SK-N-SH treated with all-trans-retinoic acid at 6 μM for 48 hours (cell line): ENCODE measurements around the gene HOATZ.

ENCODE experiments used
- ZNF70 ChIP-seq: fragments of 450-650 bp; formaldehyde crosslinking; IDR thresholded peaks from 2 replicates; pipeline ENCODE4 v1.5.0; 2020; ENCODE audit warnings: mild to moderate bottlenecking, moderate library complexity
- ZNF8 ChIP-seq: fragments of 450-650 bp; formaldehyde crosslinking; IDR thresholded peaks from 2 replicates; pipeline ENCODE4 v1.5.0; 2020; ENCODE audit warnings: mild to moderate bottlenecking, moderate library complexity
- TF ChIP-seq, protein P1 (sequence below): fragments of 250-450 bp; sonication (Bioruptor Pico); IDR thresholded peaks from 2 replicates; pipeline ENCODE4 v1.5.1; 2021; ENCODE audit warnings: mild to moderate bottlenecking, moderate library complexity
- TF ChIP-seq, protein P2 (sequence below): fragments of 250-450 bp; sonication (Bioruptor Pico); IDR thresholded peaks from 2 replicates; pipeline ENCODE4 v1.5.0; 2020; ENCODE audit warnings: mild to moderate bottlenecking, moderate library complexity

DNA sequence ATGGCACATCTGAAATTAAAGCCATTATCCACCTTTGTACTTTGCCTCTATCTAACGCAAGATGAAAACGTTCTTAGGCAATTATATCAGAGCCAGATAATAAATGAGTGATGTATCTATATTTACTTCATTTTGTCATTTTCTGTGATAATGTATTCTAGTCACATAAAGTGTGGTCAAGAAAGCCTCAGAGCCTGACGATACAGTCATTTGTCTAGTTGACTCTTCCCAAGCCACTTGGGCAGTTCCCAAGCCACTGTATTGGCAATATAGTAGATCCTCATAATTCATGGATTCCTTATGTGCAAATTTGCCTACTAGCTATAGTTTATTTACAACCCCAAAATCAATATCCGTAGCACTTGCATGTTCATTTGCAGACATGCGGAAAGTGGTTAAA lies 7.8 kb downstream of the HOATZ start:
- TF ChIP-seq, protein P1, sequence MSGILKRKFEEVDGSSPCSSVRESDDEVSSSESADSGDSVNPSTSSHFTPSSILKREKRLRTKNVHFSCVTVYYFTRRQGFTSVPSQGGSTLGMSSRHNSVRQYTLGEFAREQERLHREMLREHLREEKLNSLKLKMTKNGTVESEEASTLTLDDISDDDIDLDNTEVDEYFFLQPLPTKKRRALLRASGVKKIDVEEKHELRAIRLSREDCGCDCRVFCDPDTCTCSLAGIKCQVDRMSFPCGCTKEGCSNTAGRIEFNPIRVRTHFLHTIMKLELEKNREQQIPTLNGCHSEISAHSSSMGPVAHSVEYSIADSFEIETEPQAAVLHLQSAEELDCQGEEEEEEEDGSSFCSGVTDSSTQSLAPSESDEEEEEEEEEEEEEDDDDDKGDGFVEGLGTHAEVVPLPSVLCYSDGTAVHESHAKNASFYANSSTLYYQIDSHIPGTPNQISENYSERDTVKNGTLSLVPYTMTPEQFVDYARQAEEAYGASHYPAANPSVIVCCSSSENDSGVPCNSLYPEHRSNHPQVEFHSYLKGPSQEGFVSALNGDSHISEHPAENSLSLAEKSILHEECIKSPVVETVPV (CRISPR knock-in tag): no peak
- TF ChIP-seq ZNF8 (CRISPR knock-in tag) (no peak), ZNF70 (no peak)
- TF ChIP-seq, protein P2, sequence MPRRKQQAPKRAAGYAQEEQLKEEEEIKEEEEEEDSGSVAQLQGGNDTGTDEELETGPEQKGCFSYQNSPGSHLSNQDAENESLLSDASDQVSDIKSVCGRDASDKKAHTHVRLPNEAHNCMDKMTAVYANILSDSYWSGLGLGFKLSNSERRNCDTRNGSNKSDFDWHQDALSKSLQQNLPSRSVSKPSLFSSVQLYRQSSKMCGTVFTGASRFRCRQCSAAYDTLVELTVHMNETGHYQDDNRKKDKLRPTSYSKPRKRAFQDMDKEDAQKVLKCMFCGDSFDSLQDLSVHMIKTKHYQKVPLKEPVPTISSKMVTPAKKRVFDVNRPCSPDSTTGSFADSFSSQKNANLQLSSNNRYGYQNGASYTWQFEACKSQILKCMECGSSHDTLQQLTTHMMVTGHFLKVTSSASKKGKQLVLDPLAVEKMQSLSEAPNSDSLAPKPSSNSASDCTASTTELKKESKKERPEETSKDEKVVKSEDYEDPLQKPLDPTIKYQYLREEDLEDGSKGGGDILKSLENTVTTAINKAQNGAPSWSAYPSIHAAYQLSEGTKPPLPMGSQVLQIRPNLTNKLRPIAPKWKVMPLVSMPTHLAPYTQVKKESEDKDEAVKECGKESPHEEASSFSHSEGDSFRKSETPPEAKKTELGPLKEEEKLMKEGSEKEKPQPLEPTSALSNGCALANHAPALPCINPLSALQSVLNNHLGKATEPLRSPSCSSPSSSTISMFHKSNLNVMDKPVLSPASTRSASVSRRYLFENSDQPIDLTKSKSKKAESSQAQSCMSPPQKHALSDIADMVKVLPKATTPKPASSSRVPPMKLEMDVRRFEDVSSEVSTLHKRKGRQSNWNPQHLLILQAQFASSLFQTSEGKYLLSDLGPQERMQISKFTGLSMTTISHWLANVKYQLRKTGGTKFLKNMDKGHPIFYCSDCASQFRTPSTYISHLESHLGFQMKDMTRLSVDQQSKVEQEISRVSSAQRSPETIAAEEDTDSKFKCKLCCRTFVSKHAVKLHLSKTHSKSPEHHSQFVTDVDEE: no peak
